GM18907 (cell line): ENCODE data around the gene PSMB8.
"Not testable (repeated sequence)": the region's sequence is repeated elsewhere in the genome, so short reads cannot be mapped to it uniquely, and the experiment has no call there.

Source experiments
- ATAC-seq: cut with Tn5 transposase; IDR thresholded peaks from one replicate; pipeline ENCODE4 v1.9.1; 2021; ENCODE audit warnings: mild to moderate bottlenecking, moderate library complexity; ENCODE audit not compliant: unreplicated experiment

The PSMB8 gene

GRCh38 chr6:32843979-32844838 lies at the start of gene PSMB8:
Gene PSMB8, minus strand, starts transcription at chr6:32844047. Its CDS starts 51 bp downstream, at chr6:32843996.
- ATAC-seq: peak; percentile 73

DNA sequence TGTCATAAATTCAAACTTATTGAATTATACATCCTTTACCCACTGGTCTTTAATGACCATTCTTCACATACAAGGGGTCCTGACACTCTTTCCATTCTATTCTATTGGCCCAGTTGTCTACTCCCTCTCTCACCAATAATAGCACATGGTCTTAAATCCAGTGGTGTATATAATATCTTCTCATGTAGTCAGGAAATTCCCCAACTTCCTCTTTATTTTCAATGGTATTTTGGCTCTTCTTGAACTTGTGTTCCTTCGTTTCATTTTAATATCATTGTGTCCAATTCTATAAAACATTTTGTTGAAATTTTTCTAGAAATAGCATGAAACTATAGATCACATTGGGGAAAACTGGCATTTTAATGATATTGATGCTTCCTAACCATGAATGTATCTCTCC lies 47.0 kb upstream of the PSMB8 start:
- ATAC-seq: no peak

DNA sequence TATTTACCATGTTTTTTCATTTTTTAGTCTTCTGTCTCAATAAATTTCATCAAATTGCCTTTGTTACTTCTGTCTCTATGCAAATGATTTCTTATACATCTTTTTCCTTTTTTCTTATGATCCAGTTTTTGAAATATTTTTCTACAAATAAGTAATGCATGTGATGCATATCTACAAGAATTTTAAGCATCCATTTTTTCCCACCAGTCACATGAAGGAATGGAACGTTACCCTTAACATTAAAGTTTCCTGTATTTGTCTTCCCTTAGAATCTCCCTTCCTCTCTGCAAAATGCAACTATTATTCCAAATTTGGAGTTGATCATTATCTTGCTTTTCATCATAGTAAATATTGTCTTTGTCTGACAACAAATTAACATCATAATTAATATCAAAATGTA lies 45.7 kb upstream of the PSMB8 start:
- ATAC-seq: no peak

DNA sequence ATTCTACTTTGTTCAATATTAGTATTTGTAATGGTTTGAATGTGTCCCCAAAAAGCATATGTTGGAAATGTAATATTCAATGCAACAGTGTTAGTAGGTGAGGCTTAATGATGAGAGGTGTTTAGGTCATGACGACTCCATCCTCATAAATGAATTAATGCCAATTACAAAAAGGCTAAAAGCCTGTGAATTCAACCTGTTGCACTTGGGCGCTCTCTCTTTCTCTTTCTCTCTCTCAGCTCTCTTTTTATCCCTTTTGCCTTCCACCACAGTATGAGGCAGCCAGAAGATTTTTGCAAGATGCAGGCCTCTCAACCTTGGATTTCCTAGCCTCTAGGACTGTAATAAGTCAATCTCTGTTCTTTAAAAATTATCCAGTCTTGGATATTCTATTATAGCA lies 44.7 kb upstream of the PSMB8 start:
- no peak for ATAC-seq

DNA sequence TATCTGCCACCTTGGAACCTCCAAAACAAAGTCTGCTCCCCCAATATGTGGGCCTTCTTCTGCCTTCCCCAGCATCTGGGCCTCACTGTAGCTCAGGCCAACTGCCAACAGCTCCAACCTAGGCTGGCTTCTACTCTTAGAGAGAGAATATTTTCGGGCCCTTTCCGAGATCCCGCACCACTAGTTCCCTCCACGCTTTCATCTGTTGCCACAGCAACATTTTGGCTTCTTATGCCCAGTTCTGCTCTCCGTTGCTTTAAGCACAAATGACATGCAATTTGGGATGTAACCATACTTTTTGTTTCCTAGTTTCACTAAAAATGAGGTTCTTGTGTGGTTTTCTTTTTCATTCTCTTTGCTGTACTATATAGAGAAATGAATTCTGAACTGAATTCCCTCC lies 43.8 kb upstream of the PSMB8 start:
- ATAC-seq: no peak

DNA sequence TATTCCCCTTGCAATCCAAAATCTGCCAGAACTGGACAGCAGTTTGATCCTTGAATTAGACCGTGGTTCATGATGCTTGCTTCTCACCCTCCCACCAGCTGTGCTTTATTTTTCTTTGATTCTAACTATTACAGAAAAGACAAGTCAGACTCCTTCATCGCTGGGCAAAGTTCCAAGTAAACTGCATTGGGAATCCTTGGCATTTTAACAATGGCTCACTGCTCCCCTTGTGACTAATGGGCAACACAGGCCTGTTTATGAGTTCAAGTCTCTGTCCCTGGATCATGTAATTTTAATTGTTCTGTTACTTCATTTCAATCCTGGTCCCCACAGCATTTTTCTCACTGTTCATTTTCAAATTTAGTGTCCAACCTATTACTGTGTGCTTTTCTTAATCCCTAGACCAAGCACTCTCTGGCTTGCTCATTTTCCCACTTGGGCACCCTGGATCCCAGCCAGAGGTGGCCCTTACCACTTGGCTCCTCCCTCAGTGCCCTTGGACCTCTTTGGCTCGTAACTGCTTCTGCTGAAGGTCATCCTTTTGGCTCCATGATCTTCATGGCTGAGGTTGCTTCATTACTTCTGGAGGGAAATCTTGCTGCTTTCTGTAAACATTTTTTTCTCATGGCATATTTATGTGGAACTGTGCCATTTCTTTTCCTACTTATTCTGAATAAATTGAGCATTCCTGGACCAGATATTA lies 43.0 kb upstream of the PSMB8 start:
- no peak for ATAC-seq

DNA sequence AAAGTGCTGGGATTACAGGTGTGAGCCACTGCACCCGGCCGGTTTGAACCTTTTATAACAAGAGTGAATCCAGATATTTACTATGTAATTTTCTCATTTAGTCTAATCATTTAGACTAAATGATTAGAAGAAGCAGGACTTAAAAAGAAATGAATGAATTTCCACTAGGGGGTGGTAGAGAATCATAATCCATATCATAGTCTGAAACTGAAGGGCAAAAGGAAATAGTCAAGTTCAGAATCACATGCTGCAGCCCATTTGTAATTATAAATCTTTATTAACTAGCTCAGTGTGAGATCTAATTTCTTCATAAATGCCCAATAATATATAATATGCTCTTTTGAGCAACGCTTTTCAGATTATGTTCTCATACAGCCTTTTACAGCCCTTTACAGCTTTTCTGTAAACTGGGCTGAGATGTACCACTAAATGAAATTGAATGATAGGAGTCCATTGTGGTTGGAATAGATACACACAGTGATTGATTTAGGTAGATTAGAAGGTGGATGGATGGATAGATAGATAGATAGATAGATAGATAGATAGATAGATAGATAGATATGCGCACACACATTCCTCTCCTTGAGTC lies 41.9 kb upstream of the PSMB8 start:
- ATAC-seq: no peak

DNA sequence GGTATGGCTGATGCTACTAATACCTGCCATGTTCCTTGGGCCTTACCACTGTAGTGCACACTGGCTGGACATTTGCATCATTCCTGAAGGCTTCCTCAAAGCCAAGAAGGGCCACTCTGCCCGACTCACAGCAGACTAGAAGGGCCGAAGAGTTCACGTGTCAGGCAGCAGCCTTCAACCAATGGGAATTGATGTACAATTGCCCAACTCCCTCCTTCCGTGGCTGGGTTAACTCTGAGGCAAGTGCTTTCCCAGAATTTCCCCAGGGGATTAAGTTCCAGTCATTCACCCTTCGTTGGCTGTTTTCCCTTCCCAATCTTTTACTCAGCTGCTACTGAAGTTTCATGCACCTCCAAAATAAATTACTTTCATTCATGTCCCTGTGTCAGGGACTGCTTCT lies 39.9 kb upstream of the PSMB8 start:
- no peak for ATAC-seq

DNA sequence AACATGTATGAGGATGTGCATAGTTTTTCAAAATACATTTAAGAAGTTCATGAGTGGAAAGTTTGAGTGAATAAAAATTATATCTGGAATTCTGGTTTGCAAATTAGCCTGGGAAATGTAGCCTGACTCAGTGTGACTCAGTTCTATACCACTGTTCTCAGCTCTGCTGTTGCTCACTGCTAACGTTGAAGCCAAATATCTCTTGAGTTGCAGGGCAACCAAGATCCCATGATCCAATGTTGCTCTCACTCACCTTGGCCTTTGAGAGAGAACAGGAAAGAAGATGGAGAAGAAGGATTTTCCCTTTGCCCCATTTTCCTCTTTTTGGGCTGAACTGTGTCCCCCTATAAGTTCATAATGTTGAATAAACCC lies 39.0 kb upstream of the PSMB8 start:
- no peak for ATAC-seq

GRCh38 chr6:32880962-32881361 lies 37.1 kb upstream of the PSMB8 start:
- not testable (repeated sequence) for ATAC-seq

DNA sequence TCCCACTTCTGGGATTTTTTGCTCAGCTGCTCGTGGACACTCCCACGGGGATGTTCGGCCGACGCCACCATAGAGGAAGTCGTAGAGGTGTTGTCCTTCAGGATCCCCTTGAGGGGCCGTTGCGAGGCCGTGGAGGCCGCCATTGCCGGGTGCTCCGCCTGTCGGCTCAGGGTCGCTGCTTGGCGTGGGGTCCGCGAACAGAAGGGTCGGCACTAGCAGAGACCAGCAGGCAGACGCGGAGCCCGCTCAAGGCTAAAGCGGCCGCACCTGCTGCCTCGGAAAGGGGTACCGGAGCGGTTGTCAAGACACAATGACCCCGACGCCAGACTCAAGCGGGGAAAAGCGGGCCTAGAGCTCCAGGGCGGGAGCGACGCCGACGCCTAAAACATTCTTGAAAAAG lies 35.8 kb upstream of the PSMB8 start:
- no peak for ATAC-seq

- ATAC-seq: no peak
Measured at GRCh38 chr6:32876603-32877002, 32.8 kb upstream of the PSMB8 start.

DNA sequence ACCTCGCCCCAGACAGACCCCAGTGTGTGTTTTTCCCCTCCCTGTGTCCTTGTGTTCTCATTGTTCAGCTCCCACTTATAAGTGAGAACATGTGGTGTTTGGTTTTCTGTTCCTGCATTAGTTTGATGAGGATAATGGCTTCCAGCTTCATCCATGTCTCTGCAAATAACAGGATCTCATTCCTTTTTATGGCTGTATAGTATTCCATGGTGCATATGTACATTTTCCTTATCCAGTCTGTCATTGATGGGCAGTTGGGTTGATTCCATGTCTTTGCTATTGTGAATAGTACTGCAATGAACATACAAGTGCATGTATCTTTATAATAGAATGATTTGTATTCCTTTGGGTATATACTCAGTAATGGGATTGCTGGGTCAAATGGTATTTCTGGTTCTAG lies 30.1 kb upstream of the PSMB8 start:
- not testable (repeated sequence) for ATAC-seq

- ATAC-seq: no peak
Measured at GRCh38 chr6:32868257-32868788, 24.5 kb upstream of the PSMB8 start.

- no peak for ATAC-seq
Measured at GRCh38 chr6:32867554-32868256, 23.9 kb upstream of the PSMB8 start.

- no peak for ATAC-seq
Measured at GRCh38 chr6:32867022-32867477, 23.2 kb upstream of the PSMB8 start.

DNA sequence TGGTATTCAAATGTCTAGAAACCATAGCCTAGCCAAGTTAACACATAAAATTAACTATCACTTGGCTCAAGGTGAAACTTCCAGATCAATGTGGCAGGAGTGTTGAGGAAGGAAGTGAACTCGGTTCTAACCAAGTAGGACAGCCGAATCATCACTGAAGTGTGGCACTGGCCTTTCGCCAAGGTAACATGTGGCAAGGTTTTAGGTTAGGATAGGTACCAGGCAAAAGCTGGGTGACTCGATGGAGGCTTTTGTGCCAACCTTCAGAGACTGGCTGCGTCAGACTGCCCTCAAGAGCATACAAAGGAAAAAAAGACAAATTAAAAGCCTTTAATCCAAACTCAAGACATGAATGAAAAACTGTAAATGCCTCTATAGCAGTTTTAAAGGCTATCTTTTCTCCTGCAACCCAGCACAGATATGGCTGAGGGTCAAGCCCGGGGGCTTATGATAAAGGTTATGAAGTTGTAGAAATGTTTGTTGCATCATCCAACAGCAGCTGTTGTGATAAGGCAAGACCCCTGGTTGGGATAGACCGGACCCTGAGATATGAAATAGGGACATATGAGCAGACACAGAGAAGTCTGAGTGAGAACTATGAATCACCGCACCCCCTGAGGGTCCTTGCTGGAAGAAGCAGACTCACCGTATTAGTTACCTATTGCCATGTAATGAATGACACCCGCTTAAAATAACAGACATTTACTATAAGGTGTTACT lies 22.0 kb upstream of the PSMB8 start:
- ATAC-seq: no peak

- ATAC-seq: no peak
Measured at GRCh38 chr6:32862725-32863124, 18.9 kb upstream of the PSMB8 start.

DNA sequence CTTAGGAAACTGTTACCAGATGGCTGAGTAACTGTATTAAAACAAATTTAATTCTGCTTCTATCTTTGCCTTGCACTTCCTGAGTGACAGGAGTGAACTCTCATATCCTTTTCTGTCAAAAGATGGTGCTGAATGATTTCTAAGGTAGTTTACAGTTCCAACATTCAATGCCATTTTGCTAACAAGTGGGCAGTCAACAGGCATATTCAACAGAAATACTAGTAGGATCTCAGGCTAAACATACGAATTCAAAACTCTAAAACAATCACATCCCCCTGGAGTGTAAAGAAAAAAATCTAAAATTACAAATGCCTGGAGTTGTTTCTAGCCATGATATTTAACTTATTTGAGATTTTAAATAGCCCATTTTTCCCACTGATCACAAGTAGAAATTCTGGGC lies 16.8 kb upstream of the PSMB8 start:
- ATAC-seq: no peak

- no peak for ATAC-seq
Measured at GRCh38 chr6:32858194-32858593, 14.3 kb upstream of the PSMB8 start.
